KMS-11 (cell line): ENCODE measurements around the gene USP36.

Source experiments
- H2AFZ ChIP-seq: fragments of 200-600 bp; sonication (generic); 2 replicates; pipeline ENCODE4 v1.6.1; 2016; ENCODE audit warnings: antibody characterized with exemption, mixed run types, low read depth
- H3K27ac ChIP-seq: fragments of 200-600 bp; sonication (generic); 2 replicates; pipeline ENCODE4 v1.6.1; 2016; ENCODE audit warnings: mild to moderate bottlenecking, mixed run types
- H3K27me3 ChIP-seq: fragments of 200-600 bp; sonication (generic); 2 replicates; pipeline ENCODE4 v1.6.1; 2017; ENCODE audit warnings: mild to moderate bottlenecking, low read depth, mixed run types, moderate library complexity; ENCODE audit not compliant: insufficient read depth
- H3K36me3 ChIP-seq: fragments of 200-600 bp; sonication (generic); 2 replicates; pipeline ENCODE4 v1.6.1; 2017; ENCODE audit warnings: mild to moderate bottlenecking, mixed run types; ENCODE audit not compliant: insufficient read depth
- H3K4me1 ChIP-seq: fragments of 200-600 bp; sonication (generic); 2 replicates; pipeline ENCODE4 v1.6.1; 2016; ENCODE audit warnings: mild to moderate bottlenecking, low read depth, mixed run types; ENCODE audit not compliant: poor library complexity, severe bottlenecking
- H3K4me2 ChIP-seq: fragments of 200-600 bp; sonication (generic); 2 replicates; pipeline ENCODE4 v1.7.0; 2016; ENCODE audit warnings: mild to moderate bottlenecking, mixed run types
- H3K4me3 ChIP-seq: fragments of 200-600 bp; sonication (generic); IDR thresholded peaks from 2 replicates; pipeline ENCODE4 v1.6.1; 2017; ENCODE audit warnings: low read depth, low read length, mixed read lengths; ENCODE audit not compliant: insufficient read depth
- H3K79me2 ChIP-seq: fragments of 200-600 bp; sonication (generic); 2 replicates; pipeline ENCODE4 v1.6.1; 2016; ENCODE audit warnings: low read depth, mixed run types; ENCODE audit not compliant: insufficient read depth
- H3K9ac ChIP-seq: fragments of 200-600 bp; sonication (generic); 2 replicates; pipeline ENCODE4 v1.6.1; 2016; ENCODE audit warnings: mild to moderate bottlenecking, mixed run types
- H4K20me1 ChIP-seq: fragments of 200-600 bp; sonication (generic); 2 replicates; pipeline ENCODE4 v1.6.1; 2016; ENCODE audit warnings: mild to moderate bottlenecking, mixed run types; ENCODE audit not compliant: insufficient read depth
- TF ChIP-seq, protein P1 (sequence below): fragments of 200-600 bp; sonication (generic); conservative IDR thresholded peaks from 2 replicates; pipeline ENCODE4 v1.6.1; 2017; ENCODE audit warnings: low read depth, mild to moderate bottlenecking, antibody characterized with exemption, low read length, moderate library complexity, mixed read lengths

Gene USP36

DNA sequence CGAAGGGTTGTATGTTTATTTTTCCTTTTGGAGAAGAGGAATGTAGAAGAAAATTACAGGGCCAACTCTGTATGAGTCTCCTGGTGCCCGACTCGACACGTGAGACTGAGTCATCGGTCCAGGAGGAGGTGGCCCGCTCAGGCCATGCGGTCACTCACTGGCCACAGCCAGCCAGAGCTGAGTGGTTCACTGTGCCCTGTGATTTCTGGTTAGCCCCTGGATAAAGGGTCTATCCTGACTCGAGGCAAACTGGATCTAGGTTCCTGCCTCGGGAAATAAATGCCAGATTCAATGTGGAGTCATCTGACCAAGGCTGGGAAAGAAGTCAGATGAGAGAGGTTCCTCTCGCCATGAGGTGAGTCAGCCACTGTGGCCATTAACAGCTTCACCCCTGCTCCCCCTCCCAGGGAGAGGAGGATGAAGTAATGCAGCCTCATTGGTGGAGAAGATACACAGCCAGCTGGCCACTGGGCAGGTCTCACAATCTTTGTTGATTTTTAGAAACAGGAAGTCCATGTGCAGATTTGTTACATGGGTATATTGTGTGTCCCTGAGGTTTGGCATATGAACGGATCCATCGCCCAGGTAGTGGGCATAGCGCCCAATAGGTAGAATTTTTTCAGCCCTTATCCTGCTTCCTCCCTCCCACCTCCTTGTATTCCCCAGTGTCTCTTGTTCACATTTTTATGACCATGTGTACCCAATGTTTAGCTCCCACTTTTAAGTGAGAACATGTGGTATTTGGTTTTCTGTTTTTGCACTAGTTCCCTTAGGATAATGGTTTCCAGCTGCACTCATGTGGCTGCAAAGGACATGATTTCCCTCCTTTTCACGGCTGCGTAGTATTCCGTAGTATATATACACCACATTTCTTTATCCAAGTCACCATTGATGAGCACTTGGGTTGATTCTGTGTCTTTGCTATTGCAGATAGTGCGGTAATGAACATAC is 21.7 kb upstream of the USP36 start:
- no peak overlapping the region for H3K9ac ChIP-seq
- H2AFZ ChIP-seq, result no peak overlapping the region
- H3K27me3 ChIP-seq, result no peaks in the 10 kb centered on the region
- no peak overlapping the region for H3K4me3 ChIP-seq
- H4K20me1 ChIP-seq, result no peaks in the 10 kb centered on the region
- no peaks in the 10 kb centered on the region for H3K79me2 ChIP-seq
- H3K4me1 ChIP-seq, result peaks cover 11% of the 10 kb centered on the region
- no peaks in the 10 kb centered on the region for H3K36me3 ChIP-seq
- H3K27ac ChIP-seq, result no peak overlapping the region
- no peak overlapping the region for H3K4me2 ChIP-seq
- TF ChIP-seq, protein P1, sequence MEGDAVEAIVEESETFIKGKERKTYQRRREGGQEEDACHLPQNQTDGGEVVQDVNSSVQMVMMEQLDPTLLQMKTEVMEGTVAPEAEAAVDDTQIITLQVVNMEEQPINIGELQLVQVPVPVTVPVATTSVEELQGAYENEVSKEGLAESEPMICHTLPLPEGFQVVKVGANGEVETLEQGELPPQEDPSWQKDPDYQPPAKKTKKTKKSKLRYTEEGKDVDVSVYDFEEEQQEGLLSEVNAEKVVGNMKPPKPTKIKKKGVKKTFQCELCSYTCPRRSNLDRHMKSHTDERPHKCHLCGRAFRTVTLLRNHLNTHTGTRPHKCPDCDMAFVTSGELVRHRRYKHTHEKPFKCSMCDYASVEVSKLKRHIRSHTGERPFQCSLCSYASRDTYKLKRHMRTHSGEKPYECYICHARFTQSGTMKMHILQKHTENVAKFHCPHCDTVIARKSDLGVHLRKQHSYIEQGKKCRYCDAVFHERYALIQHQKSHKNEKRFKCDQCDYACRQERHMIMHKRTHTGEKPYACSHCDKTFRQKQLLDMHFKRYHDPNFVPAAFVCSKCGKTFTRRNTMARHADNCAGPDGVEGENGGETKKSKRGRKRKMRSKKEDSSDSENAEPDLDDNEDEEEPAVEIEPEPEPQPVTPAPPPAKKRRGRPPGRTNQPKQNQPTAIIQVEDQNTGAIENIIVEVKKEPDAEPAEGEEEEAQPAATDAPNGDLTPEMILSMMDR, result no peak

DNA sequence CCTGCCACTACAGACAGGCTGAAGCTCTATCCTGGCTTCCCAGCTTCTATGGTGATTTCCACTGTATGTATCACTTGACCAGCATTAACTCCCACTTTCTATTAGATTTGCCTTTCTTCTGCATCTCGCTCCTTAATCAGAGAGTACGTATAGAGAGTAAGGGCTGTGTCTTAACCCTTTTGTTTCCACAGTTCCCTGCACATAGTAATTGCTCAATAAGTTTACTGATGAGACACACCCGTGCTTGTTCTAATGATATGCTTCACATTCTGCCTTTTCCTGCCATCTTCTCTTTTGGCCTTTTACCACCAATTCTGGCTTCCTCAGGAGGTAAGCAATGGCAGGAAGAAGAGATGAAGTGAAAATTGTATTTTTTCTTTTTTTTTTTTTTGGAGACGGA is 20.6 kb upstream of the USP36 start:
- H3K27ac ChIP-seq, result no peak overlapping the region
- no peak overlapping the region for H2AFZ ChIP-seq
- no peaks in the 10 kb centered on the region for H4K20me1 ChIP-seq
- no peaks in the 10 kb centered on the region for H3K27me3 ChIP-seq
- no peaks in the 10 kb centered on the region for H3K79me2 ChIP-seq
- no peak overlapping the region for H3K4me3 ChIP-seq
- H3K4me2 ChIP-seq, result no peak overlapping the region
- TF ChIP-seq, protein P1, result no peak
- peaks cover 9% of the 10 kb centered on the region for H3K4me1 ChIP-seq
- H3K36me3 ChIP-seq, result no peaks in the 10 kb centered on the region
- H3K9ac ChIP-seq, result no peak overlapping the region

DNA sequence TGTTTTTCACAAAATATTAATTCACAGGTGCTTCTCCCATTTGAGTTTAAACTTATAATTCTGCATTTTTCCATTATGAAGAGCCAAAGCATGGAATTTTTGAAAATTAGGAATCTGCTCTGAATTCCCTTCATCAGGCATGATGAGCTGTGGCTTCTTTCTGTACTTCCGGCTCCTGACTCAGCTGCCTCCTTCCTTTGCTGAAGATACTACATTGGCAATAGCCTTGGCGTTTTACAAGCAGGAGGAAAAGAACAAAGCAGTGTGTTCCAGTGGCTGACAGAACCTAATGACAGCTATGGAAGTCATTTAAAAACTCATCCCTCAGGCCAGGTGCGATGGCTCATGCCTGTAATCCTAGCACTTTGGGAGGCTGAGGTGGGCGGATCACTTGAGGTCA is 18.4 kb upstream of the USP36 start:
- no peaks in the 10 kb centered on the region for H3K36me3 ChIP-seq
- H3K79me2 ChIP-seq, result no peaks in the 10 kb centered on the region
- TF ChIP-seq, protein P1, result no peak
- no peak overlapping the region for H2AFZ ChIP-seq
- H3K27me3 ChIP-seq, result no peaks in the 10 kb centered on the region
- no peak overlapping the region for H3K9ac ChIP-seq
- H3K4me2 ChIP-seq, result no peak overlapping the region
- H4K20me1 ChIP-seq, result no peaks in the 10 kb centered on the region
- no peaks in the 10 kb centered on the region for H3K4me1 ChIP-seq
- no peak overlapping the region for H3K27ac ChIP-seq
- no peak overlapping the region for H3K4me3 ChIP-seq

DNA sequence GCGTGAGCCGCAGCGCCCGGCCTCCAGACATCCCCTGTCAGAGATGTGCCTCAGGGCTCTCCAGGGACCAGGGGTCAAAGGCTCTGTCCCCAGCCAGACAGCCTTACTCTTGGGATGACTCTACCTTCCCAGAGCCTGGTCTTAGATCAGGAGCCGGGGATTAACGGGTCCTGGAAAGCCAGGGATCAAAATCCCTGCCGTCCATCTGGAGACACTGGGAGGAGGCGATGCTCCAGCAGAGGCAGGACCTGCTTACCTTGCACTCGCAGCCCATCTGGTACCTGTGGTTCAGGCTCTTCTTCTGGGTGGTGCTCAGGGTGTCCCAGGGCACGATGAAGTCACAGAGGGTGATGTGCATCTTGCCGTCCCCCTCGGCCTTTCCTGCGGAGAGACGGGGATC is 16.7 kb upstream of the USP36 start:
- no peaks in the 10 kb centered on the region for H3K36me3 ChIP-seq

More for the DNA sequence above, 16.7 kb upstream of the USP36 start:
- H3K4me1 ChIP-seq, result no peaks in the 10 kb centered on the region
- no peak overlapping the region for H3K9ac ChIP-seq
- no peak overlapping the region for H3K27ac ChIP-seq
- H3K4me2 ChIP-seq, result no peak overlapping the region
- no peaks in the 10 kb centered on the region for H3K79me2 ChIP-seq
- H2AFZ ChIP-seq, result no peak overlapping the region
- no peaks in the 10 kb centered on the region for H4K20me1 ChIP-seq
- no peak overlapping the region for H3K4me3 ChIP-seq
- no peaks in the 10 kb centered on the region for H3K27me3 ChIP-seq
- TF ChIP-seq, protein P1, result no peak
